Nephron (organoid): ENCODE measurements around the gene COL13A1.

Experiments
- H3K27ac Mint-ChIP-seq, 3 experiments: 2 replicates each; pipeline ENCODE4 v1.8.0; 2020; ENCODE audit warnings: mixed read lengths in 3 of 3, mild to moderate bottlenecking in 2 of 3, moderate library complexity in 1 of 3
- H3K27me3 Mint-ChIP-seq: 2 replicates; pipeline ENCODE4 v1.8.0; 2021; ENCODE audit warnings: low read depth, mild to moderate bottlenecking, moderate library complexity, mixed read lengths
- H3K36me3 Mint-ChIP-seq: 2 replicates; pipeline ENCODE4 v1.8.0; 2020; ENCODE audit warnings: low read depth, mixed read lengths
- H3K4me1 Mint-ChIP-seq: 2 replicates; pipeline ENCODE4 v1.8.0; 2020; ENCODE audit warnings: mixed read lengths
- H3K4me3 Mint-ChIP-seq, 3 experiments: 2 replicates each; pipeline ENCODE4 v1.8.0; 2020; ENCODE audit warnings: mild to moderate bottlenecking in 3 of 3, mixed read lengths in 3 of 3, moderate library complexity in 2 of 3
- H3K9me3 Mint-ChIP-seq: 2 replicates; pipeline ENCODE4 v1.8.0; 2020; ENCODE audit warnings: mixed read lengths
- TF ChIP-seq, protein P1 (sequence below), 3 experiments: fragments of 200-600 bp; sonication (generic); IDR thresholded peaks; one replicate each; pipeline ENCODE4 v1.5.0; 2021; ENCODE audit warnings: antibody characterized with exemption in 3 of 3; ENCODE audit not compliant: unreplicated experiment in 3 of 3

COL13A1 gene

DNA sequence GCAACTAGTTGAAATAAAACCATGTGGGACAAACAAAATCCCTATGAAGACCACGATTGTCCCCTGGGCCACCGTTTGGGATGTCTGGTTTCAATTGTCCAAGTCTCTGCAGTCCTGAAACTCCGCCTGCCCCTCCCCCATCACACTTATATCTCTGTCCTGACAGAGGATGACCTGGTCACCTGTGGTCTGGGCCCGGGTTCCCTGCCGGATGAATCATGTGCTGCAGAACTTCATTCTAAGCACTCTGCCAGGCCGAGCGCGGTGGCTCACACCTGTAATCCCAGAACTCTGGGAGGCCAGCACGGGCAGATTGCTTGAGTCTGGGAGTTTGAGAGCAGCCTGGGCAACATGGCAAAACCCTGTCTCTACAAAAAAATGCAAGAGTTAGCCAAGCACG is 91.1 kb downstream of the COL13A1 start:
- H3K4me3 Mint-ChIP-seq, result no peak overlapping the region
- H3K36me3 Mint-ChIP-seq, result peaks cover 6% of the 10 kb centered on the region
- H3K27me3 Mint-ChIP-seq, result peaks cover 4% of the 10 kb centered on the region
- H3K4me1 Mint-ChIP-seq, result peaks cover 23% of the 10 kb centered on the region
- TF ChIP-seq, protein P1, sequence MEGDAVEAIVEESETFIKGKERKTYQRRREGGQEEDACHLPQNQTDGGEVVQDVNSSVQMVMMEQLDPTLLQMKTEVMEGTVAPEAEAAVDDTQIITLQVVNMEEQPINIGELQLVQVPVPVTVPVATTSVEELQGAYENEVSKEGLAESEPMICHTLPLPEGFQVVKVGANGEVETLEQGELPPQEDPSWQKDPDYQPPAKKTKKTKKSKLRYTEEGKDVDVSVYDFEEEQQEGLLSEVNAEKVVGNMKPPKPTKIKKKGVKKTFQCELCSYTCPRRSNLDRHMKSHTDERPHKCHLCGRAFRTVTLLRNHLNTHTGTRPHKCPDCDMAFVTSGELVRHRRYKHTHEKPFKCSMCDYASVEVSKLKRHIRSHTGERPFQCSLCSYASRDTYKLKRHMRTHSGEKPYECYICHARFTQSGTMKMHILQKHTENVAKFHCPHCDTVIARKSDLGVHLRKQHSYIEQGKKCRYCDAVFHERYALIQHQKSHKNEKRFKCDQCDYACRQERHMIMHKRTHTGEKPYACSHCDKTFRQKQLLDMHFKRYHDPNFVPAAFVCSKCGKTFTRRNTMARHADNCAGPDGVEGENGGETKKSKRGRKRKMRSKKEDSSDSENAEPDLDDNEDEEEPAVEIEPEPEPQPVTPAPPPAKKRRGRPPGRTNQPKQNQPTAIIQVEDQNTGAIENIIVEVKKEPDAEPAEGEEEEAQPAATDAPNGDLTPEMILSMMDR (IDR thresholded peaks at IDR 0.05; ENCODE audit: unreplicated experiment in 3 of 3), result no peak
- no peaks in the 10 kb centered on the region for H3K9me3 Mint-ChIP-seq
- no peak overlapping the region for H3K27ac Mint-ChIP-seq

DNA sequence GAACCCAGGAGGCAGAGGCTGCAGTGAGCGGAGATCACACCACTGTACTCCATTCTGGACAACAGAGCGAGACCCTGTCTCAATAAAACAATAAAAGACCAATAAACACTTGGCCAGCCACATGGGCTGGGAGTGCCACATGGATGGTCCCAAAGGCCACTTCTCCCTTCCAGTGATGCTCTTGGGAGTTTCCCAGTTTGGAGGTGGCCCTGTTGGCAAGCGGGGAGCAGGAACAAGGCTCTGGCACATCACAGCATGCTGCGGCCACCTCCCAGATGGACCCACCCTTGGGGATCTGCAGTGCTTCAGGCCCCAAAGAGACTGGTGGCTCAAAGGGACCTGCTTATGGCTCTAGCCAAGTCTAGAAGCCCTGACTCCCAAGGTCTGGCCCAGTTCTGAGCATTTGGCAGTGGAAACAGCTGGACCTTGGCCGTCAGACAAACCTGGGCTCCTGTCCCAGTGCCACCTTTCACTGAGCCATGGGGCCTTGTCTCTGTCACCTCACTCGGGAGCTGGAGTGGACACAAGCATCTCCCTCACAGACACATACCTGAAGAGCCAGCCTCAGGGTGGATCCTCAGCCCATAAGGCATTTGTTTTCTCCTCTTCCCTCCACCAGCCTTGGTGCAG is 91.7 kb downstream of the COL13A1 start:
- Mint-ChIP-seq H3K36me3 (peaks cover 6% of the 10 kb centered on the region), H3K27ac (no peak overlapping the region), H3K4me3 (no peak overlapping the region)

DNA sequence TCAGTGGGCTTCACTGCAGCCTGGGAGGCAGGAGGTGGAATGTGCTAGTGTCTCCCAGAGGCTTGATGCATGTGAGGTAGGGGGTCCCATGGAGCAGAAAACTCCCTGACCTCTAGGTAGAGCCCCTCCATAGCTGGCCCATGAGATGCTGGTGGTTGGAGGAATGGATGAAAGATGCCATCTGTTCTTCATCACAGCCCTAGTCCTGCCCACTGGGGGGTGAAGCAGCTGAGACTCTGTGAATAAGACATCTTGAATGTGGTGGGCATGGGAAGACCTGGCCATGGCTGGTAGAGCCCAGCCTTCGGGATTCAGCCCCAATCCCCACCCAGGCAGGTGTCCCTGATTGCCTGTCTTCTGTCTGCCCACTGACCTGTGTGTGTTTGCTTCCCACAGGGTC is 92.5 kb downstream of the COL13A1 start:
- H3K9me3 Mint-ChIP-seq, result no peaks in the 10 kb centered on the region
- no peak overlapping the region for H3K27ac Mint-ChIP-seq
- H3K4me3 Mint-ChIP-seq, result no peak overlapping the region
- peaks cover 6% of the 10 kb centered on the region for H3K36me3 Mint-ChIP-seq
- peaks cover 34% of the 10 kb centered on the region for H3K4me1 Mint-ChIP-seq
- H3K27me3 Mint-ChIP-seq, result peaks cover 4% of the 10 kb centered on the region
- TF ChIP-seq, protein P1 (IDR thresholded peaks at IDR 0.05; ENCODE audit: unreplicated experiment in 3 of 3), result no peak

More for the DNA sequence above, 91.7 kb downstream of the COL13A1 start:
- no peaks in the 10 kb centered on the region for H3K9me3 Mint-ChIP-seq
- peaks cover 4% of the 10 kb centered on the region for H3K27me3 Mint-ChIP-seq
- TF ChIP-seq, protein P1 (IDR thresholded peaks at IDR 0.05; ENCODE audit: unreplicated experiment in 3 of 3), result no peak
- peaks cover 27% of the 10 kb centered on the region for H3K4me1 Mint-ChIP-seq

DNA sequence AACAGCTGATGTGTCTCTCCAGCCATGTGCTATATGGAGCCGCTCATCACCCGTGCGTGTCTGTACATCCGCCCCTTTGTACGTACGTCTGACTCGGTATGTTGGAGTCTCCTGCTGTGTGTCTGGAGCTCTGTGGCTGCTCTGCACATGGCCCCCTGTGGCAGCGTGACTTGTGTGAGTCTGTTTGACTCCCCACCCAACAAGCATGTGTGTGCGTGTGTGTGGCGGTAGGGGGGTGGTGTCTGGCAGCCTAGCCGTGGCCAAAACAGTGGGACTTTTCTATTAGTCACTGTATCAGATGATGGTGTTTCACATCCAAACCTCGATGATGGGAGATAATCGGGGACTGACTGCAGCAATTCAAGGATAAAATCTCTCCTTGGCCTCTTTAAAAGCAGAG is 94.1 kb downstream of the COL13A1 start:
- Mint-ChIP-seq H3K27ac (peak overlapping the region; percentile 20 to 67 (median 58)), H3K9me3 (no peaks in the 10 kb centered on the region), H3K4me3 (peak overlapping the region in 1 of 3 experiments; percentile 44), H3K36me3 (peaks cover 3% of the 10 kb centered on the region), H3K27me3 (peaks cover 4% of the 10 kb centered on the region), H3K4me1 (peaks cover 49% of the 10 kb centered on the region)
- TF ChIP-seq, protein P1 (IDR thresholded peaks at IDR 0.05; ENCODE audit: unreplicated experiment in 3 of 3), result no peak

DNA sequence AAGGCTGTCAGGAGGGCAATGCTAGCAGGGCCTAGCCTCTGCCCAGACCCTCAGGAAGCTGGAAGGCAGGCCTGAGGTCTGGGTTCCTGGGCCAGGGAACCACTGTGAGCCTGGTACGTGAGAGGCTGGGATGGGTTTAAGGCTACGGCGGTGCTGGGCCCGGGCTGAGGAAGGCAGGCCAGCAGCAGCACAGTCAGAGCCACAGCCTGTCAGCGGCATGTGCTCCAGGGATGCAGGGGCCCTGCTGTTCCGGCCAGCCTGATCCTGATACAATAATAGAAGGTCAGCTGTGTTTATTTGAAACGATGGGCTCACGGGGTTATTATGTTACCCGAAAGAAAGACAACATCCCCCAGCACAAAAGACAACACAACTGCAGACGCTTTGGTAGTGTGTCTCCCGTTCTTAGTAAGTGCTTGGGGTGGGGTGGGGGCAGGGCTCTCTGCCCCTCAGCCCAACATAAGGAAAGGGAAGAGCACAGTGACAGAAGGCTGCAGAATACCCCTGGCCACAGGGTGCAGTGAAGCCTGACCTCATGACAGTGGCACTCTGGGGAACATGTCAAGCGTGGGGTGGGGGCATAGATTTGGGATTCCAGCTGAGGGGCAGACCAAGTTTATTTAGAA is 95.0 kb downstream of the COL13A1 start:
- TF ChIP-seq, protein P1 (IDR thresholded peaks at IDR 0.05; ENCODE audit: unreplicated experiment in 3 of 3), result no peak
- Mint-ChIP-seq H3K4me3 (peak overlapping the region in 1 of 3 experiments; percentile 48), H3K9me3 (no peaks in the 10 kb centered on the region), H3K27me3 (peaks cover 4% of the 10 kb centered on the region), H3K36me3 (no peaks in the 10 kb centered on the region), H3K27ac (peak overlapping the region; percentile 3 to 91 (median 58)), H3K4me1 (peaks cover 56% of the 10 kb centered on the region)

DNA sequence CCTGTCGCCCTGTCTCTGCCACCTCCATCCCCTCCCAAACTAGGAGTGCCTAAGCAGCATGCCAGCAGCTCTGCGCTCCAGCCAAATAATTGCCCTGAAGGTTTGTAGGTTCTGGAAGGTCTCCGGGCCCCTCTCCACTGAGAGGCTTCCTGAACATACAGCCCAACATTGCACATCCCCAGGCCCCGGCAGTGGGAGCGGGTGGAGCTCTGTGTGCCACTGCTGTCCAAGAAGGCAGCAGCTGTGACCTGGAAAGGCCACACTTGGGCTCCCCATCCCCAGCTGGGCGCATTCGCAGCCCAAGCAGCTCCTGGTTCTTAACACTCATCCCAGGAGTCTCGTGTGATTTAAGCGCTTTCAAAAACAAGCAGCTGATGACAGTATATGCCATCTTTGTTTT is 95.7 kb downstream of the COL13A1 start:
- TF ChIP-seq, protein P1 (IDR thresholded peaks at IDR 0.05; ENCODE audit: unreplicated experiment in 3 of 3), result no peak
- H3K36me3 Mint-ChIP-seq, result no peaks in the 10 kb centered on the region
- H3K9me3 Mint-ChIP-seq, result no peaks in the 10 kb centered on the region
- H3K27me3 Mint-ChIP-seq, result peaks cover 4% of the 10 kb centered on the region
- peak overlapping the region in 1 of 3 experiments; percentile 58 for H3K27ac Mint-ChIP-seq
- peaks cover 62% of the 10 kb centered on the region for H3K4me1 Mint-ChIP-seq
- no peak overlapping the region for H3K4me3 Mint-ChIP-seq
